Measurements from ENCODE around the gene TFDP2. TPM values are rescaled to one million over a fixed set of nuclear protein-coding genes. Genes with fewer than 3 reads are reported as not detected.

Gene TFDP2
- 26.8 and 57.7 TPM in 2 replicates for total RNA-seq (2014; rRNA removed; shearing (Covaris generic))
- polyA plus RNA-seq (2016; fragmentation: Nextera tagmentation; extraction: Ambion mirVana) = 55.4 and 56.6 TPM in 2 replicates

- DNase-seq = peak; percentile 98
- TF ChIP-seq EZH2 (IDR thresholded peaks at IDR 0.05; ENCODE audit: insufficient read depth, poor library complexity, severe bottlenecking) (no peak), EZH2phosphoT487 (IDR thresholded peaks at IDR 0.05; ENCODE audit: insufficient read depth, low read depth) (no peak)
- no peaks in the 10 kb centered on the region for H3K9me2 ChIP-seq (ENCODE audit: insufficient read depth)
Measured at GRCh38 chr3:142148792-142149672, at the start of gene TFDP2. Gene TFDP2, minus strand, starts transcription at chr3:142149544. Its CDS starts 47,795 bp downstream, at chr3:142101749.

DNA sequence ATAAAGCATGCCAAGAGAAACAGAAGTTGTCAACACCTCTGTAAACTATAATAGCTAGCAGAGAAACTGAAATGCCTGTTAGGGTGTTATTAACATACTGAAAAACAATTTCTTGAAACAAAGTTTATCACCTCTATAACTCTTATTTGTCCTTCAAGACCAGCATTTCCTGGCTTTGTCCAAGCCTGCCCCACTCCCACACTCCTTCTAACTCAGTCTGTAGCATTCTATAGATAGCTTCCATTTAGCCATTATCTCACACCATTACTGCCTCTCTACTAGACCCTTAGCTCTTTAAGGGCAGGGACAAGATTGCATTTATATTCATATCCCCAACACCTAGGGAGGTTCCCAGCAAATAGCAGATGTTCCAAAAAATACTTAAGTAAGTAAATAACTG is 39.5 kb upstream of the TFDP2 start:
- H4K20me1 ChIP-seq (ENCODE audit: insufficient read depth) = no peaks in the 10 kb centered on the region
- TF ChIP-seq EZH2 (IDR thresholded peaks at IDR 0.05; ENCODE audit: insufficient read depth, poor library complexity, severe bottlenecking) = no peak
- no peak for TF ChIP-seq EZH2phosphoT487 (IDR thresholded peaks at IDR 0.05; ENCODE audit: insufficient read depth, low read depth)
- H3K27me3 ChIP-seq (replicated peaks; ENCODE audit: insufficient read depth) = no peaks in the 10 kb centered on the region
- no peaks in the 10 kb centered on the region for H3F3A ChIP-seq (ENCODE audit: insufficient read depth)
- no peak overlapping the region for H2AFZ ChIP-seq
- in situ Hi-C loops (cut with MboI) = no loop called here
- no peak overlapping the region for H3K4me3 ChIP-seq
- no peak overlapping the region for H3K9ac ChIP-seq
- no peak for DNase-seq
- no peak overlapping the region for H3K4me2 ChIP-seq (ENCODE audit: unreplicated experiment)
- no peaks in the 10 kb centered on the region for H3K9me3 ChIP-seq (ENCODE audit: low read depth)
- H3K4me1 ChIP-seq (ENCODE audit: insufficient read depth) = no peaks in the 10 kb centered on the region
- H3K27ac ChIP-seq = no peak overlapping the region
- H3K9me2 ChIP-seq (ENCODE audit: insufficient read depth) = no peaks in the 10 kb centered on the region
- no peaks in the 10 kb centered on the region for H3K79me2 ChIP-seq (ENCODE audit: insufficient read depth)
- peaks cover 7% of the 10 kb centered on the region; the same call in 1 of the 2 replicates for H3K36me3 ChIP-seq (ENCODE audit: low read depth)

More at GRCh38 chr3:142148792-142149672, at the start of gene TFDP2:
- peaks cover 27% of the 10 kb centered on the region for H3K79me2 ChIP-seq (ENCODE audit: insufficient read depth)
- peak within 1 kb of the TSS; percentile 94 for H2AFZ ChIP-seq
- H3K4me1 ChIP-seq (ENCODE audit: insufficient read depth) = peaks cover 25% of the 10 kb centered on the region
- H3K9ac ChIP-seq = peak within 1 kb of the TSS; percentile 93
- no peaks in the 10 kb centered on the region for H3K36me3 ChIP-seq (ENCODE audit: low read depth)
- peaks cover 17% of the 10 kb centered on the region; the same call in 1 of the 2 replicates for H3F3A ChIP-seq (ENCODE audit: insufficient read depth)
- H3K4me3 ChIP-seq = peak within 1 kb of the TSS; percentile 82
- H3K27me3 ChIP-seq (replicated peaks; ENCODE audit: insufficient read depth) = no peaks in the 10 kb centered on the region
- peak within 1 kb of the TSS; percentile 97 for H3K4me2 ChIP-seq (ENCODE audit: unreplicated experiment)
- H3K9me3 ChIP-seq (ENCODE audit: low read depth) = no peaks in the 10 kb centered on the region
- WGBS, 2 experiments (ENCODE audit: low coverage in 1 of 2, low lambda C conversion rate in 2 of 2, missing lambda C conversion rate in 2 of 2) = 0 to 2% methylated on average over 66 to 74 of the region's 83 CpGs
- no peaks in the 10 kb centered on the region for H4K20me1 ChIP-seq (ENCODE audit: insufficient read depth)
- in situ Hi-C loops (cut with MboI) = no loop called here
- peak within 1 kb of the TSS; percentile 78 for H3K27ac ChIP-seq

- Histone ChIP-seq H3K4me1 (ENCODE audit: insufficient read depth) (no peaks in the 10 kb centered on the region), H2AFZ (no peak overlapping the region), H4K20me1 (ENCODE audit: insufficient read depth) (no peaks in the 10 kb centered on the region), H3K9me3 (ENCODE audit: low read depth) (no peaks in the 10 kb centered on the region), H3K4me3 (no peak overlapping the region), H3K79me2 (ENCODE audit: insufficient read depth) (no peaks in the 10 kb centered on the region), H3K27ac (no peak overlapping the region), H3K9me2 (ENCODE audit: insufficient read depth) (no peaks in the 10 kb centered on the region), H3F3A (ENCODE audit: insufficient read depth) (0 out of 2 replicates have a peak, but pooled peaks cover 3% of the 10 kb centered on the region), H3K9ac (no peak overlapping the region), H3K27me3 (replicated peaks; ENCODE audit: insufficient read depth) (no peaks in the 10 kb centered on the region), H3K36me3 (ENCODE audit: low read depth) (peaks cover 13% of the 10 kb centered on the region; the same call in 1 of the 2 replicates), H3K4me2 (ENCODE audit: unreplicated experiment) (no peak overlapping the region)
- TF ChIP-seq EZH2phosphoT487 (IDR thresholded peaks at IDR 0.05; ENCODE audit: insufficient read depth, low read depth) (no peak), EZH2 (IDR thresholded peaks at IDR 0.05; ENCODE audit: insufficient read depth, poor library complexity, severe bottlenecking) (no peak)
- in situ Hi-C loops (cut with MboI) = no loop called here
- 71 to 78% methylated on average over 6 of the region's 6 CpGs for WGBS, 2 experiments (ENCODE audit: low coverage in 1 of 2, low lambda C conversion rate in 2 of 2, missing lambda C conversion rate in 2 of 2)
- peak; percentile 61 for DNase-seq
Measured at GRCh38 chr3:142180761-142181362, 31.5 kb upstream of the TFDP2 start.

DNA sequence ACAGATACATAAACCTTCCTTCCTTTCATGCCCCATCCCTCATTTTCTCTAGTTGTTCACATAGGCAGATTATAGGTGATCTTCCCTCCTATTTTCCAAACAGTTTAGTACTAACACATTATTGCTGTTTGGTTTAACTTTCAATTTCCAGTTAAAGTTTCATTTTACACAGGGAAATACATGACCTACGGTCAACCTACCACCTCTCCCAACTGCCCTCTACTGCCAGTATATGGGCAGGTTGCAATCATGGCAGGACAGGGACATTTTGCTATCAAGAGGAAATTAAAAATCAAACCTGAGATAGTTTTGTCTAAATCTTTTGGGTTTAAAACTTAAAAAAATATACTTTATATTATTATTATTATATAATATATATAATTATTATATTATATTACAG is 26.1 kb upstream of the TFDP2 start:
- no peak for DNase-seq
- Histone ChIP-seq H3K9me2 (ENCODE audit: insufficient read depth) (no peaks in the 10 kb centered on the region), H3K4me3 (no peak overlapping the region), H3K9ac (no peak overlapping the region), H4K20me1 (ENCODE audit: insufficient read depth) (no peaks in the 10 kb centered on the region), H3K27ac (no peak overlapping the region), H3K4me1 (ENCODE audit: insufficient read depth) (no peaks in the 10 kb centered on the region), H2AFZ (no peak overlapping the region), H3F3A (ENCODE audit: insufficient read depth) (no peaks in the 10 kb centered on the region), H3K36me3 (ENCODE audit: low read depth) (peaks cover 13% of the 10 kb centered on the region), H3K79me2 (ENCODE audit: insufficient read depth) (no peaks in the 10 kb centered on the region), H3K9me3 (ENCODE audit: low read depth) (no peaks in the 10 kb centered on the region), H3K27me3 (replicated peaks; ENCODE audit: insufficient read depth) (no peaks in the 10 kb centered on the region), H3K4me2 (ENCODE audit: unreplicated experiment) (no peak overlapping the region)
- 97 to 100% methylated on average over 1 of the region's 1 CpG for WGBS, 2 experiments (ENCODE audit: low coverage in 1 of 2, low lambda C conversion rate in 2 of 2, missing lambda C conversion rate in 2 of 2)
- in situ Hi-C loops (cut with MboI) = no loop called here
- TF ChIP-seq EZH2phosphoT487 (IDR thresholded peaks at IDR 0.05; ENCODE audit: insufficient read depth, low read depth) (no peak), EZH2 (IDR thresholded peaks at IDR 0.05; ENCODE audit: insufficient read depth, poor library complexity, severe bottlenecking) (no peak)

All from GM23248 (cell line).